HG02970 (cell line): ENCODE results near the gene SPOCK1.

ENCODE experiments used
- ATAC-seq: cut with Tn5 transposase; IDR thresholded peaks from one replicate; pipeline ENCODE4 v1.9.1; 2021; ENCODE audit warnings: mild to moderate bottlenecking, moderate library complexity, moderate number of reproducible peaks; ENCODE audit not compliant: unreplicated experiment, low FRiP score

Gene SPOCK1

GRCh38 chr5:137446615-137447014 is 52.5 kb downstream of the SPOCK1 start:
- ATAC-seq, result no peak

DNA sequence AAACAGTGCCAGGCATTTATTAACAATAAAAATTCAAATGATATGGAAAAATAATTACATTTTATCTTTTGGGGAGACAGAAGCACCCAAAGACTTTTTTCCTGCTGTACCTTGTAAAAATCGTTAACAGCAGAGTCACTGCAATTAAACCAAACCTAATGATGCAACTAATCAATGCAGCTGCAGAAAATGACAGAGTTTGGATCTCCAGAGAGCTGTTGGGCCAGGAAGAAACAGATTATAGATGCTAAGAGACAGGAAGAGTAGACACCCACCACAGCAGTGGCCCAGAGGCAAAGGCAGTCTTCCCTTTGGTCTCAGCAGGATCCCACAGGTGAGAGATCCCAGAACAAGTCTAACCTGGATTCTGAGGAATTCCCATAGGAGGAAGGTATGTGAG is 53.0 kb downstream of the SPOCK1 start:
- ATAC-seq, result no peak

GRCh38 chr5:137442660-137443059 is 56.5 kb downstream of the SPOCK1 start:
- ATAC-seq, result no peak

GRCh38 chr5:137441476-137441875 is 57.6 kb downstream of the SPOCK1 start:
- no peak for ATAC-seq

GRCh38 chr5:137440795-137441194 is 58.3 kb downstream of the SPOCK1 start:
- no peak for ATAC-seq

DNA sequence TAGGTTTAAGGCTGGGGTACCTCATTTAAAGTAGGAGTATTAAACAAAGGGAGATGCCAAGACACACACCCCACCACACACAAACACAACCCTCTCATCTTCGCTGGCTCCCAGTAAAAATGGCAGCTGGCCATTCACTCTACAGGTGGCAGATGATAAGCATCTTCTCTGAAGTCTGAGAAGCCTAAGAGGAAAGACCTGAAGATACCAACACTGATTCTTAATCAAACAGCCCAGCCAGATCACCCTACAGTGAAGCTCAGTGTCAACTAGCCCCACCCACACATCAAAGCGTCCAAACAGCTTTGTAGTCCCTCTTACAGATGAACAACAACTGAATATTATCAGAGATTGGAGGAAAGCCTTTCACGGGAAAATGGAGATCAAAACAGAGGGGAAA is 59.5 kb downstream of the SPOCK1 start:
- ATAC-seq, result no peak

- no peak for ATAC-seq
Measured at GRCh38 chr5:137438932-137439331, 60.2 kb downstream of the SPOCK1 start.

DNA sequence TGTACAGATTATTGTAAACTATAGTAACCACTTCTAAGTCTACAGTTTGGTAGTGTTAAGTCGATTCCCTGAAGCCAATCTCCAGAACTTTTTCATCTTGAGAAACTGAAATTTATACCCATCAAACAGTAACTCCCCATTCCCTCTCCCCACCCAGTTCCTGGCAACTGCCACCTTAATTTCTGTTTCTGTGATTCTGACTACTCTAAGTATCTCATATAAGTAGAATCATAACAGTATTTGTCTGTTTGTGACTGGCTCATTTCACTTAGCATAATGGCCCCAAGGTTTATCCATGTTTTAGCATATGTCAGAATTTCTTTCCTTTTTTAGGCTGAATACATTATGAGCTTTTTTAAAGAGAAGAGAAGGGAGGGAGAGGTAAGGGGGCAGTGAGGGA is 61.4 kb downstream of the SPOCK1 start:
- ATAC-seq, result no peak

DNA sequence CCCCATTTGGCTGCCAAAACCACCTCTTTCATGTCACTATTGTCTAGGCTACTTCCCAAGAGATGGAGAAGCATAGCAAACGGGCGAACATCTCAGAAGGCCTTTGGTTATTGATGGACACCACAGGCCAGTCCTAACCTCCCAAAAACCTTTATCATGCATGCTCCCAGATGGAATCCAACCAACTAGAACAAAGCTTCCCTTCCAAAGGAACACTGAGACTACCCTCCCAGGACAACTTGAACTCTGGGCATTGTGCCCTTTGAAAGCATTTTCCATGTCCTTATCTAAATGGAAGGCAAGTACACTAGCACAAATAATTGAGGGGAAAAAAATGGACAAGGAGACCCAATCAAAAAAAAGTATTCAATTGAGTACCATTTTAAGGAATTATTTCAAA is 65.6 kb downstream of the SPOCK1 start:
- ATAC-seq, result no peak

- no peak for ATAC-seq
Measured at GRCh38 chr5:137432376-137432775, 66.8 kb downstream of the SPOCK1 start.

DNA sequence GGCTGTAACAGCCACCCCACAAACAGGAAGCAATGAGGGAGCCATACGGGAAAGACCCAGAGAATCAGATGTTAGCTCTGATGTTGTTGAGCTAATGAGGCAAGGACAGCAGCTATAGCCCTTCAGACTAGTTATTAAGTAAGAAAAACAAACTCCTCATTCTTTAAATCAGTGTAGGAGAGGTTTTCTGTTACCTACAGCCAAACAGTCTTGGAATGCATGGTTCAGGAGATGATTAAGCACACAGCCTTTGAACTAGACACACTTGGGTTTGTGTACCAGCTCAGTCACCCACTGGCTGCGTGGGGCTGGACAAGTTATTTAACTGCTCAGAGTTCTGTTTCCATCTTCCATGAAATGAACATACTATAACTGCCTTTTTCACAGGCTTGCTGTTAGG is 68.1 kb downstream of the SPOCK1 start:
- ATAC-seq, result no peak

GRCh38 chr5:137415231-137415681 is 83.9 kb downstream of the SPOCK1 start:
- no peak for ATAC-seq

DNA sequence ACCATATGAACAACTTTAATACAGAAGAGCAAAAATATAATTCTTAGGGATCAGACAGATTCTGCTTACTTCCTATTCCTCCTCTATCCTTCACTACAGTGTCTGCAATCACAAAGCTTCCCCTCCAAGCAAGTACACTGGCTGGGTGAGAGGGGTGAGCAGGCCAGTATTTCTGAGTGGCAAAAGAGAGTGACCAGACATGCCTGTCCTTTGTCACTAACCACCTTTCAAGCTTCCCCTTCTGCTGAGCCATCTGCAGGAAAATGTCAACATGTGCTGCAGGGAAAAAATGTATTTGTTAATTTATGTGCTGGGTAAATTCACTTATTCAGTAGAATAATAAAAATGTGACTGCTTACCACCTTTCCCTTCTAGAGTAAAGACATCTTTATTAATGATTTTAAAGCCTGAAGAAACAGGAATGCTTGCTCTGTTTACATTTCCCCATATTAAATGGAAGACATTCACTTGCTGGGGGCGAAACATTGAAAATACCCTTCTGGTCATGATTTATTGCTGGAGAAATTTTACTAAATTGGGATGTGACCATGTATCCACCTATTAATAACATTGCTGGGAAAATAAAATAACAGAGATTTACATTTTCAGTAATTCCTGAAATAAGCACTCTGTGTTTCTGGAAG is 84.9 kb downstream of the SPOCK1 start:
- ATAC-seq, result no peak

DNA sequence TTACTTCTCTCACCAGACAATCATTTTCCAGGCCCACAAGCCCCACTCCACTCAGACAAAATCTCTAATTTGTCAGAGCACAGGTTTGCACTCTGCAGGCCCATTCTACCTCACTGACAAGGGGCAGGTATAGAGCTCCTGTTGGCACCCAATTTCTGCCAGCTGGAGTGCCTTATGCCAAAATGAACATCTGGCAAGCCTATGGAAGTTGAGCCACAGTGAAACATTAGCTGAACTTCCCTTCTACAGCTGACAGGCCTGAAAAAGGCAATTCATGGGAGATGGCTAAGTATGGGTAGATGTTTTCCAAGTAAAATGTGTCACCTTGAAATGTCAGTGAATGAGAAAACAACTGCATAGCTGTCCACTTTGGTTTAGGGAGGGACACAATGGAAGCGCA is 87.0 kb downstream of the SPOCK1 start:
- no peak for ATAC-seq

DNA sequence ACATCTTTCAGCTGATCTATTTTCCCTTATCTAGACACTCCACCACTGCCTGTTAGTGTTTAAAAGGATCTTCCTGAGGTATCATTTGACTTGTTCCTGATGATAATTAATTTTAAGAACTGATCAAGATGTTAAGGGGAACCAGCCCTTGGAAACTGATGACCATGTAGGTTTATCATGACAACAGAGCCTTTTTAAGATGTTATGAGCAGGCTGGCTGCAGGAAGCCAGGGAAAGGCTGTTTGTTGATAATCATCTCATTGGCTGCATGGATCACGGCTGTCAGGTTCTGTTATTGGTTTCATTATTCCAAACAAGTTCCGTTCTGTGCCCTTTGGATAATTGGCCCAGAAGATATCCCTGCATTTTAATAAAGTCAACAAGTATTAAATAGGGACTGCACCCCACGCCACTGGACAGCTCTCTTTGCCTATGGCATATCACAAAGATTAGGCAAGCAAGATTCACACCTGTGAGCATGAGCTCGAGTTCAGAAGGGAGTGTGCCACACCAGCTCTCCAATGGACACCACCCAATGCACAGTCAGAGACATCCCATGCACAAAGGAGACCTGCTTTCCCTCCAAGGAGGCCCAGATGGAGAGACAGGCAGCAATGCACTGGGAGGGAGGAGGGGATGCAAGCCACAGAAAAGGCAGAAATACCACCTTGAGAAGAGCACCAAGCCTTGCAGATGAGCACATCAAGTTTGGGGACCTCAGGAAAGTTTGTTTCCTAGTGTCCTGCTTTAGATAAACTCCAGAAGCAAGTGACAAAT is 88.7 kb downstream of the SPOCK1 start:
- ATAC-seq, result no peak

DNA sequence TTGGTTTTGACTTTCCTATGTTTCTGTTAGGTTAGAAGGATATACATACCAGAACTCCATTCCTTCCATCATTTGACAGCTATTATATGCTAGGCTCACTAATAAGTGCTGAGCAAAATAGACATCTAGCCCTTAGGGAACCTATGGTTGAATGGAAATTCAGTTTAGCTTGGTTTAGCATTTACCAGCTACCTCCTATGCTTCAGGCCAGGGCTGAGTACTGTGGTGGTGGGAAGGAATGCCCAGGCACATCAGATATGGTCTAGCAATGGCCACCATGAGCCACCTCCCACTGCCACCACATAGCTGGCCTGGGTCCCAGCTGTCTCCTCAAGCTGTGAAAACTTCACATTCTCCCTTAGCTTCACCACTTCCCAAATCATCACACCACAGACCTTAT is 89.4 kb downstream of the SPOCK1 start:
- ATAC-seq, result no peak

- no peak for ATAC-seq
Measured at GRCh38 chr5:137407090-137407489, 92.0 kb downstream of the SPOCK1 start.

DNA sequence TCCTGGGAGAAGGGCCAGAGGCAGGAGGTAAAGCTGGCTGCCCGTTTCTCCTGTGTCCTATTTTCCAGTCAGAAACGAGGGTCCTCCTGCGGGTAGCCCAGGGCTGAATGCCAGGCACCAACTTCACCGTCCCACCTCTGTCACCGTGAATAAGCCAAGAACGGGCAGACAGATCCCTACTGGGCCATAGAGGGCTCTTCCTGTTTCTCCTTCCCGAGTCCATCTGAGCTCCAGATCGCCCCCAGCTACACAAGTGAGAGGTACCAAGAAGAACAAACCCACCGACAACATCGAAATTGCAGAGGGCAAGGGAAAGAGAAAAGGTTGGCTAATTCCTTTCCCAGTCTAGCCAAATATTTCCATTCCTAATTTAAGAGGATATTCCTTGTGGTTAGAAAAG is 93.7 kb downstream of the SPOCK1 start:
- no peak for ATAC-seq

GRCh38 chr5:137403869-137404268 is 95.3 kb downstream of the SPOCK1 start:
- ATAC-seq, result no peak

DNA sequence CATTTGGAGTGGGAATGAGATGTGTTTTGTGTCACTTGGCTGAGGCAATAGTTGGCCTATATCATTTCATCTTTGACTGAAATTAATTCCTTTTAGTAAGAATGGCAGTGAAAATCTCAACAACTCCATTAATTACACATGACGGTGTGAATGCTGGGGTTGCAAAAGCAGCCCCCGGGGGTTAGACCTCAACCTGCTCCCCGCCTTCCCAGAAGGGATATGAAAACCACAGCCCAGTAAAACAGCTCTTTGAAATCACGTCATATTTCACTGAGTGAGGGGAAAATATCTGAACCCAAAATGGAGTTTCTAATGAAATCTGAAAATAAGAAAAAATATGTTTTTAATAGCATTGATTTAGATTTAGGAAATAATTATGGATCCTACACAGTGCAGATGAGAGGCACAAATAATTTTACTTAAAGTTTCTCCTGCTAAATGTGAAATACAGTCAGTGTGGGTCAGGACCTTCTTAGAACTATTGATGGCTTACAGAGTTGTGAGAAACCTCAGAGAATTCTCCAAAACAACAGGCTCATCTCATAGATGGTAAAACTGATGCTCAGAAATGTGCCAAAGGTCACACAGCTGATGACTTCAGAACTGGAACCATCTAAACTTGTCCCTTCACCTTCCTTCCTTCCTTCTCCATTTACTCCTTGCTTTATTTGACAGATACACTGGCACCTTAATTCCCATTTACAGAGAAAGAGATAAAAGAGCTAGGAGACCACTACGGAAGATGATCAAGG is 96.5 kb downstream of the SPOCK1 start:
- no peak for ATAC-seq

GRCh38 chr5:137401946-137402345 is 97.2 kb downstream of the SPOCK1 start:
- ATAC-seq, result no peak
